K562 (cell line): ENCODE data around the gene HOXB7. TPM values are rescaled to one million over a fixed set of nuclear protein-coding genes. Genes with fewer than 3 reads are reported as not detected.

Experiments
- CBX8 ChIP-seq: fragments of 200-600 bp; sonication (generic); IDR thresholded peaks from 2 replicates; pipeline ENCODE4 v1.6.1; 2012; ENCODE audit warnings: borderline replicate concordance, mixed run types, low read depth, mild to moderate bottlenecking, moderate library complexity, mixed read lengths, low read length, control low read depth, inconsistent platforms; ENCODE audit not compliant: poor library complexity, severe bottlenecking; ENCODE audit errors: extremely low read depth
- CCNT2 ChIP-seq: IDR thresholded peaks from 2 replicates; pipeline ENCODE4 v1.6.1; 2011; ENCODE audit warnings: borderline replicate concordance, low read depth, mild to moderate bottlenecking, moderate library complexity, mixed read lengths, low read length; ENCODE audit not compliant: insufficient read length; ENCODE audit errors: extremely low read depth
- CXXC5 ChIP-seq: fragments of 250-450 bp; sonication (Bioruptor Pico); IDR thresholded peaks from 2 replicates; pipeline ENCODE4 v1.8.0; 2022; ENCODE audit warnings: inconsistent platforms, mild to moderate bottlenecking, moderate library complexity
- HNRNPLL ChIP-seq: fragments of 200-400 bp; formaldehyde crosslinking; IDR thresholded peaks from 2 replicates; pipeline ENCODE4 v1.6.1; 2017; ENCODE audit warnings: low read length, low read depth, mild to moderate bottlenecking; ENCODE audit not compliant: poor library complexity, severe bottlenecking
- NONO ChIP-seq, 2 experiments: fragments of 200-400 bp in 1 of 2; fragments of 450-650 bp in 1 of 2; formaldehyde crosslinking in 1 of 2; IDR thresholded peaks; 2 replicates each; pipeline ENCODE4 v1.6.1; 2017; ENCODE audit warnings: low read depth in 2 of 2, mild to moderate bottlenecking in 2 of 2, moderate library complexity in 2 of 2, low read length in 1 of 2
- PCBP1 ChIP-seq: fragments of 200-400 bp; formaldehyde crosslinking; IDR thresholded peaks from 2 replicates; pipeline ENCODE4 v1.6.1; 2018; ENCODE audit warnings: mild to moderate bottlenecking, low read depth, low read length; ENCODE audit not compliant: poor library complexity, severe bottlenecking
- RBBP5 ChIP-seq: fragments of 200-600 bp; sonication (generic); IDR thresholded peaks from 2 replicates; pipeline ENCODE4 v1.6.1; 2012; ENCODE audit warnings: borderline replicate concordance, mild to moderate bottlenecking, low read length, control low read depth, inconsistent platforms; ENCODE audit not compliant: insufficient read depth, poor library complexity, severe bottlenecking
- SRF ChIP-seq, 2 experiments: fragments of 250-450, 450-650 bp in 1 of 2; sonication (Bioruptor Pico) in 1 of 2; sonication (generic) in 1 of 2; formaldehyde crosslinking; IDR thresholded peaks; 2 replicates each; pipeline versions ENCODE4 v1.5.0 to v1.5.1; 2020 to 2022; ENCODE audit warnings: mild to moderate bottlenecking in 1 of 2, missing genetic modification reagents in 1 of 2
- TAF1 ChIP-seq: IDR thresholded peaks from 2 replicates; pipeline ENCODE4 v1.6.1; 2011; ENCODE audit warnings: mild to moderate bottlenecking, low read length, moderate library complexity; ENCODE audit not compliant: insufficient read depth, control insufficient read depth, severe bottlenecking; ENCODE audit errors: extremely low read depth
- ZBTB17 ChIP-seq: fragments of 450-650 bp; formaldehyde crosslinking; IDR thresholded peaks from 2 replicates; pipeline ENCODE4 v1.4.0; 2020; ENCODE audit warnings: mild to moderate bottlenecking
- polyA plus RNA-seq, 8 experiments: library from polyadenylated mRNA; depleted of rRNA in 4 of 8; stranded (reverse) in 5 of 8; unstranded in 3 of 8; fragments of >200 nt; fragmentation: Nextera tagmentation in 2 of 8; fragmentation: Illumina TruSeq in 1 of 8; extraction: Ambion mirVana in 2 of 8; extraction: Trizol in 1 of 8; gene quantifications; 2 replicates each; pipeline versions ENCODE4 v1.2.1 to v1.2.3, GENCODE V29; 2011 to 2014; ENCODE audit warnings: inconsistent platforms in 1 of 8, missing spikeins in 1 of 8
- total RNA-seq, 7 experiments: library from RNA; depleted of rRNA in 6 of 7; stranded (reverse); fragments of >200 nt in 6 of 7; fragmentation: Illumina TruSeq in 2 of 7; extraction: Trizol in 2 of 7; gene quantifications; 2 replicates each; pipeline versions ENCODE4 v1.2.1 to v1.2.3, GENCODE V29; 2011 to 2021; ENCODE audit warnings: low replicate concordance in 1 of 7
- TF ChIP-seq, protein P1 (sequence below), 2 experiments: fragments of 450-650 bp; formaldehyde crosslinking in 1 of 2; IDR thresholded peaks; 2 replicates each; pipeline versions ENCODE4 v1.4.0 to v1.6.1; 2014 to 2020; ENCODE audit warnings: mild to moderate bottlenecking in 2 of 2, borderline replicate concordance in 1 of 2, low read depth in 1 of 2
- TF ChIP-seq, protein P2 (sequence below), 2 experiments: IDR thresholded peaks; 2 replicates each; pipeline ENCODE4 v1.6.1; 2012; ENCODE audit warnings: improper control_type of control experiment in 2 of 2, low read depth in 2 of 2, low read length in 2 of 2, borderline replicate concordance in 1 of 2

Gene HOXB7
- total and polyA plus RNA-seq, 9 of the 15 experiments (the other 6 are each of a cell fraction or from before 2014, with no cell fraction given): 5.5 to 16.7 (median 8.3) TPM

DNA sequence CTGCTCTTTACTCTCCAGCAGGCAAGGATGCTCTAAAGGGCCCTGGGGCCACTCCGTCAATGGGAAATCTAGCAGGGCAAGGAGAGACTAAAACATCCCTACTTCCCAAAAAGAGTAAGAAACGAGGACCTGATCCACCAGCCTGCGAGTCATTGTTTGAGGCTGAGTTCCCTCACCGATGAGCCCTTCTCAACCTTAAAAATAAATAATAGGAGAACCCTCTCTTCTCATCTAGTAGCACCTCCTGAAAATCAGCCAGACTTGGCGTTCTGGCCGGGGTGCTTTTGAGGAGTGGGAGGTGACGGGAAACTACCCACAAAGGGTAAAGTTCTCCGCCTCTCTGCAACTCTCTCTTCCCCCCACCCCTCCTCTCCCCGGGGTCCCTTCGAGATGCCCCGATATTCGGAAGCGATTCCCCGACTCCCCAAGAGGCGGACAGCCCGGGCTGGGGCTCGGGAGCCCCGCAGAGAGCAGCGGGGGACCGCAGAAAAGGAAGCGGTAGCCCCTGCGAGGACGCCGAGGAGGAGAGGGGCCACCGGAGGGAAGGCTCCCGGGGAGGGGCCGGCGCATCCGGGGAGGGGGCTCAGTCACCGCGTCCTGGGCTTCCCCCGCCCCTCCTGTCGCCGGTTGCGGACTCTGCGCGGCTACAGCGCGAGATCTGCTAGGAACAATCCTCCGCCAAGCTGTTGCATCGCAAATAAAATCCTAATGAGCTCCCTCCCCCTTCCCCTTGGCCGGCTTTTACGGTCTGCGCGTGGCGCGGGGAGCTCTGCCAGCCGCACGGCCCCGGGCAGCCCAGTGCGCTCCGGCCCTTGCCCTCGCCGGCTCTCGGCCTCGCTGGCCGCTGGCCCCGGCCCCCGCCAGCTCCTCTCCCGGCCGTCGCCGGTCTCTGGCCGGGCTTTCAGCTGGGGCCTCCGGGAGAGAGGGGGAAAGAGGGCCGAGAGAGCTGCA, 14.0 kb upstream of the HOXB7 start (continued):
- TF ChIP-seq, protein P1, sequence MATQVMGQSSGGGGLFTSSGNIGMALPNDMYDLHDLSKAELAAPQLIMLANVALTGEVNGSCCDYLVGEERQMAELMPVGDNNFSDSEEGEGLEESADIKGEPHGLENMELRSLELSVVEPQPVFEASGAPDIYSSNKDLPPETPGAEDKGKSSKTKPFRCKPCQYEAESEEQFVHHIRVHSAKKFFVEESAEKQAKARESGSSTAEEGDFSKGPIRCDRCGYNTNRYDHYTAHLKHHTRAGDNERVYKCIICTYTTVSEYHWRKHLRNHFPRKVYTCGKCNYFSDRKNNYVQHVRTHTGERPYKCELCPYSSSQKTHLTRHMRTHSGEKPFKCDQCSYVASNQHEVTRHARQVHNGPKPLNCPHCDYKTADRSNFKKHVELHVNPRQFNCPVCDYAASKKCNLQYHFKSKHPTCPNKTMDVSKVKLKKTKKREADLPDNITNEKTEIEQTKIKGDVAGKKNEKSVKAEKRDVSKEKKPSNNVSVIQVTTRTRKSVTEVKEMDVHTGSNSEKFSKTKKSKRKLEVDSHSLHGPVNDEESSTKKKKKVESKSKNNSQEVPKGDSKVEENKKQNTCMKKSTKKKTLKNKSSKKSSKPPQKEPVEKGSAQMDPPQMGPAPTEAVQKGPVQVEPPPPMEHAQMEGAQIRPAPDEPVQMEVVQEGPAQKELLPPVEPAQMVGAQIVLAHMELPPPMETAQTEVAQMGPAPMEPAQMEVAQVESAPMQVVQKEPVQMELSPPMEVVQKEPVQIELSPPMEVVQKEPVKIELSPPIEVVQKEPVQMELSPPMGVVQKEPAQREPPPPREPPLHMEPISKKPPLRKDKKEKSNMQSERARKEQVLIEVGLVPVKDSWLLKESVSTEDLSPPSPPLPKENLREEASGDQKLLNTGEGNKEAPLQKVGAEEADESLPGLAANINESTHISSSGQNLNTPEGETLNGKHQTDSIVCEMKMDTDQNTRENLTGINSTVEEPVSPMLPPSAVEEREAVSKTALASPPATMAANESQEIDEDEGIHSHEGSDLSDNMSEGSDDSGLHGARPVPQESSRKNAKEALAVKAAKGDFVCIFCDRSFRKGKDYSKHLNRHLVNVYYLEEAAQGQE (IDR thresholded peaks at IDR 0.05; ENCODE audit: borderline replicate concordance): no peak
- TF ChIP-seq, protein P1 (CRISPR knock-in tag; IDR thresholded peaks at IDR 0.05; ENCODE audit: low read depth): no peak
- TF ChIP-seq NONO (IDR thresholded peaks at IDR 0.05; ENCODE audit: low read depth in 2 of 2, low read length in 1 of 2) (no peak), CBX8 (no peak), RBBP5 (peak; percentile 61), CXXC5 (CRISPR knock-in tag) (peak; percentile 25; the same call in 1 of the 2 replicates), HNRNPLL (peak; percentile 80), PCBP1 (peak; percentile 91), CCNT2 (peak; percentile 55), TAF1 (peak; percentile 14), ZBTB17 (CRISPR knock-in tag) (peak; percentile 55; the same call in 1 of the 2 replicates), SRF (CRISPR knock-in tag; IDR thresholded peaks at IDR 0.05) (0 out of 4 replicates have a peak, but pooled peaks of 1 of the 2 experiments have one; percentile 6)
- TF ChIP-seq, protein P2, sequence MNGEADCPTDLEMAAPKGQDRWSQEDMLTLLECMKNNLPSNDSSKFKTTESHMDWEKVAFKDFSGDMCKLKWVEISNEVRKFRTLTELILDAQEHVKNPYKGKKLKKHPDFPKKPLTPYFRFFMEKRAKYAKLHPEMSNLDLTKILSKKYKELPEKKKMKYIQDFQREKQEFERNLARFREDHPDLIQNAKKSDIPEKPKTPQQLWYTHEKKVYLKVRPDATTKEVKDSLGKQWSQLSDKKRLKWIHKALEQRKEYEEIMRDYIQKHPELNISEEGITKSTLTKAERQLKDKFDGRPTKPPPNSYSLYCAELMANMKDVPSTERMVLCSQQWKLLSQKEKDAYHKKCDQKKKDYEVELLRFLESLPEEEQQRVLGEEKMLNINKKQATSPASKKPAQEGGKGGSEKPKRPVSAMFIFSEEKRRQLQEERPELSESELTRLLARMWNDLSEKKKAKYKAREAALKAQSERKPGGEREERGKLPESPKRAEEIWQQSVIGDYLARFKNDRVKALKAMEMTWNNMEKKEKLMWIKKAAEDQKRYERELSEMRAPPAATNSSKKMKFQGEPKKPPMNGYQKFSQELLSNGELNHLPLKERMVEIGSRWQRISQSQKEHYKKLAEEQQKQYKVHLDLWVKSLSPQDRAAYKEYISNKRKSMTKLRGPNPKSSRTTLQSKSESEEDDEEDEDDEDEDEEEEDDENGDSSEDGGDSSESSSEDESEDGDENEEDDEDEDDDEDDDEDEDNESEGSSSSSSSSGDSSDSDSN (IDR thresholded peaks at IDR 0.05; ENCODE audit: borderline replicate concordance in 1 of 2, low read depth in 2 of 2, low read length in 2 of 2): peak; percentile 27 to 46; a peak in 3 of 4 replicates
